COLO668 (cell line): Measurements from ENCODE around the gene AGBL4.
"Not testable (repeated sequence)": the region's sequence is repeated elsewhere in the genome, so short reads cannot be mapped to it uniquely, and the experiment has no call there.

Experiments used
- DNase-seq: peaks from one replicate; lab custom pipeline; 2025; ENCODE audit not compliant: unreplicated experiment; lab: John Stamatoyannopoulos, UW

The AGBL4 gene

GRCh38 chr1:49051647-49052046 is 972.1 kb downstream of the AGBL4 start:
- no peak for DNase-seq

- peak; percentile 32 for DNase-seq
These were observed 973.7 kb downstream of the AGBL4 start for GRCh38 chr1:49050041-49050440.

GRCh38 chr1:49048188-49048587 is 975.6 kb downstream of the AGBL4 start:
- DNase-seq: no peak

- no peak for DNase-seq
These were observed 977.4 kb downstream of the AGBL4 start for GRCh38 chr1:49046305-49046704.

GRCh38 chr1:49045371-49045770 is 978.4 kb downstream of the AGBL4 start:
- no peak for DNase-seq

GRCh38 chr1:49036700-49037099 is 987.1 kb downstream of the AGBL4 start:
- DNase-seq: no peak

GRCh38 chr1:49028396-49028795 is 995.4 kb downstream of the AGBL4 start:
- no peak for DNase-seq

- no peak for DNase-seq
These were observed 997.4 kb downstream of the AGBL4 start for GRCh38 chr1:49026230-49026811.

- no peak for DNase-seq
These were observed 1007.5 kb downstream of the AGBL4 start for GRCh38 chr1:49016030-49016977.

GRCh38 chr1:49013079-49013478 is 1010.7 kb downstream of the AGBL4 start:
- no peak for DNase-seq

- not testable (repeated sequence) for DNase-seq
These were observed 1020.8 kb downstream of the AGBL4 start for GRCh38 chr1:49002981-49003380.

- DNase-seq: no peak
These were observed 1024.4 kb downstream of the AGBL4 start for GRCh38 chr1:48999321-48999720.

GRCh38 chr1:48996311-48996710 is 1027.4 kb downstream of the AGBL4 start:
- DNase-seq: no peak

- DNase-seq: no peak
These were observed 1035.0 kb downstream of the AGBL4 start for GRCh38 chr1:48988633-48989197.

GRCh38 chr1:48979940-48980339 is 1043.8 kb downstream of the AGBL4 start:
- DNase-seq: no peak

GRCh38 chr1:48978413-48978812 is 1045.3 kb downstream of the AGBL4 start:
- DNase-seq: no peak

- no peak for DNase-seq
These were observed 1046.5 kb downstream of the AGBL4 start for GRCh38 chr1:48977273-48977672.

- no peak for DNase-seq
These were observed 1053.8 kb downstream of the AGBL4 start for GRCh38 chr1:48969971-48970370.

- DNase-seq: no peak
These were observed 1056.4 kb downstream of the AGBL4 start for GRCh38 chr1:48967318-48967717.

GRCh38 chr1:48966583-48966982 is 1057.2 kb downstream of the AGBL4 start:
- no peak for DNase-seq

GRCh38 chr1:48960320-48960719 is 1063.4 kb downstream of the AGBL4 start:
- DNase-seq: no peak

GRCh38 chr1:48955774-48956173 is 1068.0 kb downstream of the AGBL4 start:
- peak; percentile 23 for DNase-seq
